Neural cell (in vitro differentiated cells): ENCODE measurements around the gene ENKD1. TPM values are rescaled to one million over a fixed set of nuclear protein-coding genes. Genes with fewer than 3 reads are reported as not detected.

ENCODE experiments used
- H2AFZ ChIP-seq: fragments of 200-600, 300-800 bp; sonication (generic), shearing (Covaris generic); 2 replicates; pipeline ENCODE4 v1.6.0; 2014; ENCODE audit warnings: low read depth, mild to moderate bottlenecking, antibody characterized with exemption, low read length, moderate library complexity
- H3F3A ChIP-seq: fragments of 200-600 bp; shearing (Covaris generic); 2 replicates; pipeline ENCODE4 v1.6.1; 2016; ENCODE audit warnings: mild to moderate bottlenecking, moderate library complexity, mixed read lengths, antibody characterized with exemption, low read length; ENCODE audit not compliant: insufficient read depth, poor library complexity, severe bottlenecking
- H3K27ac ChIP-seq: fragments of 200-600, 300-800 bp; sonication (generic), shearing (Covaris generic); 2 replicates; pipeline ENCODE4 v1.5.1; 2014; ENCODE audit warnings: mild to moderate bottlenecking, low read length, moderate library complexity
- H3K27me3 ChIP-seq: fragments of 300-800, 200-600 bp; sonication (generic), shearing (Covaris generic); 2 replicates; pipeline ENCODE4 v1.6.0; 2014; ENCODE audit warnings: mild to moderate bottlenecking, low read depth, low read length, moderate library complexity; ENCODE audit not compliant: insufficient read depth
- H3K36me3 ChIP-seq: fragments of 300-800, 200-600 bp; sonication (generic), shearing (Covaris generic); 2 replicates; pipeline ENCODE4 v1.5.1; 2014; ENCODE audit warnings: mild to moderate bottlenecking, antibody characterized with exemption, low read length, moderate library complexity; ENCODE audit not compliant: insufficient read depth
- H3K4me2 ChIP-seq: fragments of 300-800, 200-600 bp; sonication (generic), shearing (Covaris generic); 2 replicates; pipeline ENCODE4 v1.6.0; 2014; ENCODE audit warnings: mild to moderate bottlenecking, low read length
- H3K4me3 ChIP-seq: fragments of 300-800, 200-600 bp; sonication (generic), shearing (Covaris generic); 2 replicates; pipeline ENCODE4 v1.5.1; 2014; ENCODE audit warnings: mild to moderate bottlenecking, low read length, moderate library complexity
- H3K79me2 ChIP-seq: fragments of 200-600 bp; shearing (Covaris generic); replicated peaks from 2 replicates; pipeline ENCODE4 v1.6.0; 2014; ENCODE audit warnings: mild to moderate bottlenecking, low read length, moderate library complexity; ENCODE audit not compliant: insufficient read depth
- H3K9ac ChIP-seq: fragments of 300-800, 200-600 bp; sonication (generic), shearing (Covaris generic); 2 replicates; pipeline ENCODE4 v1.6.1; 2016; ENCODE audit warnings: mild to moderate bottlenecking, low read length, mixed read lengths
- H3K9me2 ChIP-seq: fragments of 200-600 bp; shearing (Covaris generic); 2 replicates; pipeline ENCODE4 v1.6.1; 2016; ENCODE audit warnings: mild to moderate bottlenecking, low read length, mixed read lengths; ENCODE audit not compliant: insufficient read depth
- H3K9me3 ChIP-seq: fragments of 200-600, 300-800 bp; sonication (generic), shearing (Covaris generic); 2 replicates; pipeline ENCODE4 v1.6.1; 2016; ENCODE audit warnings: mild to moderate bottlenecking, mixed run types, low read length, moderate library complexity, mixed read lengths
- H4K20me1 ChIP-seq: fragments of 200-600 bp; shearing (Covaris generic); 2 replicates; pipeline ENCODE4 v1.6.1; 2016; ENCODE audit warnings: mild to moderate bottlenecking, mixed run types; ENCODE audit not compliant: insufficient read depth
- CTCF ChIP-seq: fragments of 450-650 bp; IDR thresholded peaks from 2 replicates; pipeline ENCODE4 v1.5.1; 2014; ENCODE audit warnings: antibody characterized with exemption, mild to moderate bottlenecking, moderate library complexity; ENCODE audit not compliant: poor library complexity, severe bottlenecking
- EP300 ChIP-seq: fragments of 450-650 bp; conservative IDR thresholded peaks from 2 replicates; pipeline ENCODE4 v1.6.1; 2014; ENCODE audit warnings: antibody characterized with exemption, mild to moderate bottlenecking, moderate library complexity; ENCODE audit not compliant: poor library complexity, severe bottlenecking
- EZH2 ChIP-seq: fragments of 200-600, 300-800 bp; shearing (Covaris generic), sonication (generic); IDR thresholded peaks from 2 replicates; pipeline ENCODE4 v1.6.1; 2014; ENCODE audit warnings: antibody characterized with exemption, low read length, borderline replicate concordance, mild to moderate bottlenecking; ENCODE audit not compliant: insufficient read depth, poor library complexity, severe bottlenecking
- MXI1 ChIP-seq: fragments of 450-650 bp; conservative IDR thresholded peaks from 2 replicates; pipeline ENCODE4 v1.6.1; 2014; ENCODE audit warnings: antibody characterized with exemption, mild to moderate bottlenecking; ENCODE audit not compliant: poor library complexity, severe bottlenecking
- POLR2AphosphoS5 ChIP-seq: IDR thresholded peaks from 2 replicates; pipeline ENCODE4 v1.6.1; 2012
- RAD21 ChIP-seq: fragments of 450-650 bp; conservative IDR thresholded peaks from 2 replicates; pipeline ENCODE4 v1.6.1; 2014; ENCODE audit warnings: antibody characterized with exemption, mild to moderate bottlenecking, moderate library complexity
- REST ChIP-seq: IDR thresholded peaks from 2 replicates; pipeline ENCODE4 v1.6.1; 2012; ENCODE audit warnings: borderline replicate concordance
- SMC3 ChIP-seq: fragments of 450-650 bp; conservative IDR thresholded peaks from 2 replicates; pipeline ENCODE4 v1.6.1; 2014; ENCODE audit warnings: antibody characterized with exemption, mild to moderate bottlenecking, moderate library complexity; ENCODE audit not compliant: poor library complexity
- TAF1 ChIP-seq: IDR thresholded peaks from 2 replicates; pipeline ENCODE4 v1.6.1; 2012; ENCODE audit warnings: low read depth
- polyA plus RNA-seq: library from polyadenylated mRNA; depleted of rRNA; stranded (reverse); fragments of >200 nt; gene quantifications from 2 replicates; pipeline ENCODE4 v1.2.3, GENCODE V29; 2014

The ENKD1 gene
- polyA plus RNA-seq, 1 donor from 2014 or later, result 36.6 TPM

- Histone ChIP-seq H4K20me1 (no peaks in the 10 kb centered on the region), H3F3A (no peaks in the 10 kb centered on the region), H3K4me3 (no peak overlapping the region), H3K9me3 (no peaks in the 10 kb centered on the region), H2AFZ (no peak overlapping the region), H3K9ac (no peak overlapping the region), H3K27me3 (peaks cover 57% of the 10 kb centered on the region), H3K36me3 (no peaks in the 10 kb centered on the region), H3K27ac (no peak overlapping the region), H3K79me2 (no peaks in the 10 kb centered on the region), H3K4me2 (no peak overlapping the region), H3K9me2 (no peaks in the 10 kb centered on the region)
- TF ChIP-seq MXI1, result no peak
- no peak for TF ChIP-seq REST
- TF ChIP-seq EZH2, result no peak
- no peak for TF ChIP-seq SMC3
- TF ChIP-seq TAF1, result no peak
- TF ChIP-seq RAD21, result no peak
- no peak for TF ChIP-seq POLR2AphosphoS5
- TF ChIP-seq EP300, result no peak
These were observed 18.9 kb downstream of the ENKD1 start for GRCh38 chr16:67647681-67648080.

- Histone ChIP-seq H3K9me3 (no peaks in the 10 kb centered on the region), H4K20me1 (no peaks in the 10 kb centered on the region), H2AFZ (no peak overlapping the region), H3F3A (no peaks in the 10 kb centered on the region), H3K36me3 (no peaks in the 10 kb centered on the region), H3K4me2 (no peak overlapping the region), H3K9me2 (no peaks in the 10 kb centered on the region), H3K27ac (no peak overlapping the region), H3K4me3 (no peak overlapping the region), H3K79me2 (no peaks in the 10 kb centered on the region), H3K9ac (no peak overlapping the region), H3K27me3 (peaks cover 55% of the 10 kb centered on the region)
- TF ChIP-seq EZH2, result no peak
- no peak for TF ChIP-seq POLR2AphosphoS5
- TF ChIP-seq CTCF, result no peak
- TF ChIP-seq MXI1, result no peak
- no peak for TF ChIP-seq SMC3
- no peak for TF ChIP-seq TAF1
- no peak for TF ChIP-seq EP300
- TF ChIP-seq RAD21, result no peak
- no peak for TF ChIP-seq REST
These were observed 19.4 kb downstream of the ENKD1 start for GRCh38 chr16:67647111-67647651.
